Body of pancreas (tissue), 4 donors: ENCODE data around the gene ARHGEF17.

Source experiments
- POLR2A ChIP-seq, 3 donors: fragments of 450-650 bp; IDR thresholded peaks; one replicate each; pipeline ENCODE4 v1.6.1; 2016; ENCODE audit warnings: antibody characterized with exemption in 3 of 3, mild to moderate bottlenecking in 2 of 3
- TF ChIP-seq, protein P1 (sequence below), 7 experiments: fragments of 450-650 bp in 4 of 7; fragments of 200-600 bp in 3 of 7; sonication (generic) in 3 of 7; IDR thresholded peaks; one replicate each; pipeline ENCODE4 v1.5.1; 2016 to 2019; ENCODE audit warnings: antibody characterized with exemption in 7 of 7

DNA sequence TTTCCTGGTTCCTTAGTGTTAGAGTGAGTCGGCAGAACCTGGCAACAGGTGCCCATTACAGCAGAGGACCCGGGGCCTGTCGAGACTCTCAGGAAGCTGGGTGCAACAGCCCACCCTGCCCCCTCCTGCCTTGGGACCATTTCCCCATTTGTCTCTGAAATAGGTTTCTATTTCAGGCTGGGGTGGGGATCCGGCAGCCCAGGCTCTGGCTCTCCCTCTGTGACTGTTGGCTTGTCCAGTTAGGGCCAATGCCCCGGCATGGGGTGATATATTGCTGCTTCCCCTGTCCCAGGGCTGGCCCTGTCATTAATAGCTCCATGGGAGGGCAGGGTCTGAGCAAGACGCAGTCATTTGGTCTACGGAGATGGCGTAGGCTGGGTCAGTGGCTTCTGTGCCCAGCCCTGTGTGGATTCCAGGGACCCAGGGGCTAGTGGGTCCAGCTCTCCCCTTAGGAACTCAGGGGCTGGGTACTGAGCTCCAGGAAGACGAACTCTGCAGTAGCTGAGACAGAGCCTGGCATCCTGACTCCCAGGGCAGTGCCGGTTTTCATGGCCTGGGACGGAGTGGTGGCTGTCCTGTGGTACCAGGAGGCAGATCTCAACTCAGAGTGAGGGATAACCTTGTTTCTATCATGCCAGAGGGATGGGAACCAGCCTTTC lies 33.2 kb upstream of the ARHGEF17 start:
- TF ChIP-seq, protein P1, sequence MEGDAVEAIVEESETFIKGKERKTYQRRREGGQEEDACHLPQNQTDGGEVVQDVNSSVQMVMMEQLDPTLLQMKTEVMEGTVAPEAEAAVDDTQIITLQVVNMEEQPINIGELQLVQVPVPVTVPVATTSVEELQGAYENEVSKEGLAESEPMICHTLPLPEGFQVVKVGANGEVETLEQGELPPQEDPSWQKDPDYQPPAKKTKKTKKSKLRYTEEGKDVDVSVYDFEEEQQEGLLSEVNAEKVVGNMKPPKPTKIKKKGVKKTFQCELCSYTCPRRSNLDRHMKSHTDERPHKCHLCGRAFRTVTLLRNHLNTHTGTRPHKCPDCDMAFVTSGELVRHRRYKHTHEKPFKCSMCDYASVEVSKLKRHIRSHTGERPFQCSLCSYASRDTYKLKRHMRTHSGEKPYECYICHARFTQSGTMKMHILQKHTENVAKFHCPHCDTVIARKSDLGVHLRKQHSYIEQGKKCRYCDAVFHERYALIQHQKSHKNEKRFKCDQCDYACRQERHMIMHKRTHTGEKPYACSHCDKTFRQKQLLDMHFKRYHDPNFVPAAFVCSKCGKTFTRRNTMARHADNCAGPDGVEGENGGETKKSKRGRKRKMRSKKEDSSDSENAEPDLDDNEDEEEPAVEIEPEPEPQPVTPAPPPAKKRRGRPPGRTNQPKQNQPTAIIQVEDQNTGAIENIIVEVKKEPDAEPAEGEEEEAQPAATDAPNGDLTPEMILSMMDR (IDR thresholded peaks at IDR 0.05) = no peak
- no peak for TF ChIP-seq POLR2A (IDR thresholded peaks at IDR 0.05)
